ENCODE results near the gene F5. TPM values are rescaled to one million over a fixed set of nuclear protein-coding genes. Genes with fewer than 3 reads are reported as not detected.

Gene F5
- total and polyA plus RNA-seq, 9 of the 15 experiments (the other 6 are each of a cell fraction or from before 2014, with no cell fraction given): 0.03 to 0.13 TPM; not detected in 7

DNA sequence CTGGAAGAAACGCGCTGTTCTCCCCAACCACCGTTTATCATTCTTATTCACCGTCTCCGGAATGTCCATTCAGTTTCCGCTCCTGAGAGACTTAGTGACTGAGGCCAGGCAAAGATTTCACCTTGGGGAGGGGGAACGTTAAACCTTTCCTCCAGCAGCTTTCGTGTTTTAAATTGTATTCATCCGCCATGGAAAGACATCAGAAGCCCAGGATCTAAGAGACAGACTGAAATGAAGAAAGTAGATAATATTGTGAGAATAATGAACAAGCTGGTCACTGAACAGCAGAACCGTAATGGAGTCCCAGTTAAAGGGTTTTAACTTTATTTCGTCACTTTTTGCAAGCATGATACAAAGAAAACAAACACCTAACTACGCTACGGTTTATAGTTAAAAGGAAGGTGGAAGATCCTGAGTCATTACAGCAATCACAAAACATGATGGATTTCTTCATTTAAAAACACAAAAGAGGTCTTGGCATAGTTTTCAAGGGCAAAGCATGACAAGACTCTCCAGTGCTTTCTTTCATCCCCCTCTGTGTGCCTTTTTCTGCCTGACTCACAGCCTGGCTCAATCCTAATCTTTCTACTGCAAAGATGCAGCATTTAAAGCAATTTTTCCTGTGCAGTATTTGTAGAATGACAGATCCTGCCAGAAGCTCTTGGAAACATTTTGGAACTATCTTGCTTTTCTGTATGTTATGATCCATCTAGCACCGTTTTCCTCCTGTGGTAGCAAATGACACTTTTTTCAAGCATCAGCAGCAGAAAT is 99.8 kb downstream of the F5 start (continued):
- TF ChIP-seq, protein P1, sequence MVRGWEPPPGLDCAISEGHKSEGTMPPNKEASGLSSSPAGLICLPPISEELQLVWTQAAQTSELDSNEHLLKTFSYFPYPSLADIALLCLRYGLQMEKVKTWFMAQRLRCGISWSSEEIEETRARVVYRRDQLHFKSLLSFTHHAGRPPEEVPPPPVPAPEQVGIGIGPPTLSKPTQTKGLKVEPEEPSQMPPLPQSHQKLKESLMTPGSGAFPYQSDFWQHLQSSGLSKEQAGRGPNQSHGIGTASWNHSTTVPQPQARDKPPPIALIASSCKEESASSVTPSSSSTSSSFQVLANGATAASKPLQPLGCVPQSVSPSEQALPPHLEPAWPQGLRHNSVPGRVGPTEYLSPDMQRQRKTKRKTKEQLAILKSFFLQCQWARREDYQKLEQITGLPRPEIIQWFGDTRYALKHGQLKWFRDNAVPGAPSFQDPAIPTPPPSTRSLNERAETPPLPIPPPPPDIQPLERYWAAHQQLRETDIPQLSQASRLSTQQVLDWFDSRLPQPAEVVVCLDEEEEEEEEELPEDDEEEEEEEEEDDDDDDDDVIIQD (CRISPR knock-in tag; IDR thresholded peaks at IDR 0.05): no peak
- TF ChIP-seq, protein P2, sequence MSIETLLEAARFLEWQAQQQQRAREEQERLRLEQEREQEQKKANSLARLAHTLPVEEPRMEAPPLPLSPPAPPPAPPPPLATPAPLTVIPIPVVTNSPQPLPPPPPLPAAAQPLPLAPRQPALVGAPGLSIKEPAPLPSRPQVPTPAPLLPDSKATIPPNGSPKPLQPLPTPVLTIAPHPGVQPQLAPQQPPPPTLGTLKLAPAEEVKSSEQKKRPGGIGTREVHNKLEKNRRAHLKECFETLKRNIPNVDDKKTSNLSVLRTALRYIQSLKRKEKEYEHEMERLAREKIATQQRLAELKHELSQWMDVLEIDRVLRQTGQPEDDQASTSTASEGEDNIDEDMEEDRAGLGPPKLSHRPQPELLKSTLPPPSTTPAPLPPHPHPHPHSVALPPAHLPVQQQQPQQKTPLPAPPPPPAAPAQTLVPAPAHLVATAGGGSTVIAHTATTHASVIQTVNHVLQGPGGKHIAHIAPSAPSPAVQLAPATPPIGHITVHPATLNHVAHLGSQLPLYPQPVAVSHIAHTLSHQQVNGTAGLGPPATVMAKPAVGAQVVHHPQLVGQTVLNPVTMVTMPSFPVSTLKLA (conservative IDR thresholded peaks at IDR 0.05): peak in 1 of 2 experiments; percentile 77; a peak in 3 of 4 replicates
- no peak for TF ChIP-seq MEF2A (IDR thresholded peaks at IDR 0.05; ENCODE audit: control insufficient read depth, low read depth, low read length)
- TF ChIP-seq, protein P3, sequence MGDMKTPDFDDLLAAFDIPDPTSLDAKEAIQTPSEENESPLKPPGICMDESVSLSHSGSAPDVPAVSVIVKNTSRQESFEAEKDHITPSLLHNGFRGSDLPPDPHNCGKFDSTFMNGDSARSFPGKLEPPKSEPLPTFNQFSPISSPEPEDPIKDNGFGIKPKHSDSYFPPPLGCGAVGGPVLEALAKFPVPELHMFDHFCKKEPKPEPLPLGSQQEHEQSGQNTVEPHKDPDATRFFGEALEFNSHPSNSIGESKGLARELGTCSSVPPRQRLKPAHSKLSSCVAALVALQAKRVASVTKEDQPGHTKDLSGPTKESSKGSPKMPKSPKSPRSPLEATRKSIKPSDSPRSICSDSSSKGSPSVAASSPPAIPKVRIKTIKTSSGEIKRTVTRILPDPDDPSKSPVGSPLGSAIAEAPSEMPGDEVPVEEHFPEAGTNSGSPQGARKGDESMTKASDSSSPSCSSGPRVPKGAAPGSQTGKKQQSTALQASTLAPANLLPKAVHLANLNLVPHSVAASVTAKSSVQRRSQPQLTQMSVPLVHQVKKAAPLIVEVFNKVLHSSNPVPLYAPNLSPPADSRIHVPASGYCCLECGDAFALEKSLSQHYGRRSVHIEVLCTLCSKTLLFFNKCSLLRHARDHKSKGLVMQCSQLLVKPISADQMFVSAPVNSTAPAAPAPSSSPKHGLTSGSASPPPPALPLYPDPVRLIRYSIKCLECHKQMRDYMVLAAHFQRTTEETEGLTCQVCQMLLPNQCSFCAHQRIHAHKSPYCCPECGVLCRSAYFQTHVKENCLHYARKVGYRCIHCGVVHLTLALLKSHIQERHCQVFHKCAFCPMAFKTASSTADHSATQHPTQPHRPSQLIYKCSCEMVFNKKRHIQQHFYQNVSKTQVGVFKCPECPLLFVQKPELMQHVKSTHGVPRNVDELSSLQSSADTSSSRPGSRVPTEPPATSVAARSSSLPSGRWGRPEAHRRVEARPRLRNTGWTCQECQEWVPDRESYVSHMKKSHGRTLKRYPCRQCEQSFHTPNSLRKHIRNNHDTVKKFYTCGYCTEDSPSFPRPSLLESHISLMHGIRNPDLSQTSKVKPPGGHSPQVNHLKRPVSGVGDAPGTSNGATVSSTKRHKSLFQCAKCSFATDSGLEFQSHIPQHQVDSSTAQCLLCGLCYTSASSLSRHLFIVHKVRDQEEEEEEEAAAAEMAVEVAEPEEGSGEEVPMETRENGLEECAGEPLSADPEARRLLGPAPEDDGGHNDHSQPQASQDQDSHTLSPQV (IDR thresholded peaks at IDR 0.05): peak; percentile 73; the same call in 1 of the 2 replicates
- TF ChIP-seq TOE1 (IDR thresholded peaks at IDR 0.05; ENCODE audit: borderline replicate concordance): no peak
- TF ChIP-seq TOE1 (CRISPR knock-in tag; IDR thresholded peaks at IDR 0.05; ENCODE audit: borderline replicate concordance, low read depth): 0 out of 2 replicates have a peak, but pooled peaks have one; percentile 20
- TF ChIP-seq PHF20 (IDR thresholded peaks at IDR 0.05; ENCODE audit: partially characterized antibody): peak; percentile 45
- peak; percentile 14; the same call in 1 of the 2 replicates for TF ChIP-seq LEF1 (IDR thresholded peaks at IDR 0.05)
- TF ChIP-seq, protein P4, sequence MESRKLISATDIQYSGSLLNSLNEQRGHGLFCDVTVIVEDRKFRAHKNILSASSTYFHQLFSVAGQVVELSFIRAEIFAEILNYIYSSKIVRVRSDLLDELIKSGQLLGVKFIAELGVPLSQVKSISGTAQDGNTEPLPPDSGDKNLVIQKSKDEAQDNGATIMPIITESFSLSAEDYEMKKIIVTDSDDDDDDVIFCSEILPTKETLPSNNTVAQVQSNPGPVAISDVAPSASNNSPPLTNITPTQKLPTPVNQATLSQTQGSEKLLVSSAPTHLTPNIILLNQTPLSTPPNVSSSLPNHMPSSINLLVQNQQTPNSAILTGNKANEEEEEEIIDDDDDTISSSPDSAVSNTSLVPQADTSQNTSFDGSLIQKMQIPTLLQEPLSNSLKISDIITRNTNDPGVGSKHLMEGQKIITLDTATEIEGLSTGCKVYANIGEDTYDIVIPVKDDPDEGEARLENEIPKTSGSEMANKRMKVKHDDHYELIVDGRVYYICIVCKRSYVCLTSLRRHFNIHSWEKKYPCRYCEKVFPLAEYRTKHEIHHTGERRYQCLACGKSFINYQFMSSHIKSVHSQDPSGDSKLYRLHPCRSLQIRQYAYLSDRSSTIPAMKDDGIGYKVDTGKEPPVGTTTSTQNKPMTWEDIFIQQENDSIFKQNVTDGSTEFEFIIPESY (CRISPR knock-in tag; IDR thresholded peaks at IDR 0.05): 0 out of 2 replicates have a peak, but pooled peaks have one; percentile 24
- no peak for TF ChIP-seq ZNF785 (CRISPR knock-in tag; IDR thresholded peaks at IDR 0.05)
- TF ChIP-seq, protein P5, sequence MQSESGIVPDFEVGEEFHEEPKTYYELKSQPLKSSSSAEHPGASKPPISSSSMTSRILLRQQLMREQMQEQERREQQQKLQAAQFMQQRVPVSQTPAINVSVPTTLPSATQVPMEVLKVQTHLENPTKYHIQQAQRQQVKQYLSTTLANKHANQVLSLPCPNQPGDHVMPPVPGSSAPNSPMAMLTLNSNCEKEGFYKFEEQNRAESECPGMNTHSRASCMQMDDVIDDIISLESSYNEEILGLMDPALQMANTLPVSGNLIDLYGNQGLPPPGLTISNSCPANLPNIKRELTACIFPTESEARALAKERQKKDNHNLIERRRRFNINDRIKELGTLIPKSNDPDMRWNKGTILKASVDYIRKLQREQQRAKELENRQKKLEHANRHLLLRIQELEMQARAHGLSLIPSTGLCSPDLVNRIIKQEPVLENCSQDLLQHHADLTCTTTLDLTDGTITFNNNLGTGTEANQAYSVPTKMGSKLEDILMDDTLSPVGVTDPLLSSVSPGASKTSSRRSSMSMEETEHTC (IDR thresholded peaks at IDR 0.05): no peak
- TF ChIP-seq, protein P6, sequence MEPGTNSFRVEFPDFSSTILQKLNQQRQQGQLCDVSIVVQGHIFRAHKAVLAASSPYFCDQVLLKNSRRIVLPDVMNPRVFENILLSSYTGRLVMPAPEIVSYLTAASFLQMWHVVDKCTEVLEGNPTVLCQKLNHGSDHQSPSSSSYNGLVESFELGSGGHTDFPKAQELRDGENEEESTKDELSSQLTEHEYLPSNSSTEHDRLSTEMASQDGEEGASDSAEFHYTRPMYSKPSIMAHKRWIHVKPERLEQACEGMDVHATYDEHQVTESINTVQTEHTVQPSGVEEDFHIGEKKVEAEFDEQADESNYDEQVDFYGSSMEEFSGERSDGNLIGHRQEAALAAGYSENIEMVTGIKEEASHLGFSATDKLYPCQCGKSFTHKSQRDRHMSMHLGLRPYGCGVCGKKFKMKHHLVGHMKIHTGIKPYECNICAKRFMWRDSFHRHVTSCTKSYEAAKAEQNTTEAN (CRISPR knock-in tag; IDR thresholded peaks at IDR 0.05): 0 out of 2 replicates have a peak, but pooled peaks have one; percentile 5
- TF ChIP-seq SP2 (IDR thresholded peaks at IDR 0.05; ENCODE audit: extremely low read depth, low read depth, low read length, poor library complexity, severe bottlenecking): no peak
